K562 (cell line): Measurements from ENCODE around the gene NR1H3. TPM values are rescaled to one million over a fixed set of nuclear protein-coding genes. Genes with fewer than 3 reads are reported as not detected.

Experiments
- ATAC-seq: fragments of 200-7000 bp; cut with Tn5 transposase; 3 replicates; pipeline ENCODE4 v1.9.1; 2020; ENCODE audit warnings: moderate library complexity
- BruUV-seq: library from RNA; stranded (reverse); fragments of 400-500 nt; replicated peaks from 2 replicates; lab custom pipeline; 2021; lab: Mats Ljungman, UMichigan
- CTCF ChIA-PET: fragments of 300-600 bp; formaldehyde crosslinking; extraction: SDS; loops from one replicate; lab custom pipeline; 2021; ENCODE audit warnings: low intra/inter-chr PET ratio; lab: Yijun Ruan, JAX
- POLR2A ChIA-PET: fragments of 300-600, 350-650 bp; sonication (Branson Sonifier 250); formaldehyde crosslinking; extraction: SDS; loops from one replicate; lab custom pipeline; 2021; ENCODE audit warnings: antibody characterized with exemption, inconsistent platforms; lab: Yijun Ruan, JAX
- DNase-seq, 4 experiments: peaks; one replicate each; pipeline versions ENCODE4 v3.0.0 to v3.0.0-alpha.2; 2011 to 2018; ENCODE audit warnings: low spot score in 3 of 4, mixed read lengths in 3 of 4; ENCODE audit errors: extremely low read depth in 1 of 4
- FAIRE-seq: peaks from 2 replicates; lab custom pipeline; 2011; peaks lifted over from hg19 to GRCh38; lab: Jason Lieb, UNC
- H2AFZ ChIP-seq: 2 replicates; pipeline ENCODE4 v1.6.0; 2011; ENCODE audit warnings: low read depth, low read length, control low read depth, inconsistent platforms
- H3K27ac ChIP-seq: fragments of 200-600 bp; 3 replicates; pipeline ENCODE4 v1.8.0; 2011; ENCODE audit warnings: low read depth, mild to moderate bottlenecking, control low read depth, inconsistent platforms, low read length, moderate library complexity, mixed read lengths; ENCODE audit errors: extremely low read depth
- H3K27me3 ChIP-seq, 2 experiments: fragments of 300-600 bp in 1 of 2; 2 replicates in 1 of 2; 3 replicates in 1 of 2; pipeline versions ENCODE4 v1.6.0 to v1.8.0; 2011; ENCODE audit warnings: inconsistent platforms in 2 of 2, low read length in 2 of 2, mild to moderate bottlenecking in 1 of 2, mixed read lengths in 1 of 2, moderate library complexity in 1 of 2; ENCODE audit not compliant: control insufficient read depth in 2 of 2, insufficient read depth in 2 of 2
- H3K36me3 ChIP-seq: fragments of 300-600 bp; 3 replicates; pipeline ENCODE4 v1.8.0; 2011; ENCODE audit warnings: mild to moderate bottlenecking, low read length, inconsistent platforms; ENCODE audit not compliant: control insufficient read depth, insufficient read depth
- H3K4me1 ChIP-seq, 2 experiments: fragments of 200-600 bp in 1 of 2; replicated peaks in 1 of 2; 2 replicates in 1 of 2; 3 replicates in 1 of 2; pipeline versions ENCODE4 v1.5.1 to v1.8.0; 2011; ENCODE audit warnings: inconsistent platforms in 2 of 2, low read length in 2 of 2, mild to moderate bottlenecking in 1 of 2, mixed read lengths in 1 of 2, moderate library complexity in 1 of 2; ENCODE audit not compliant: control insufficient read depth in 2 of 2, insufficient read depth in 2 of 2
- H3K4me2 ChIP-seq: 2 replicates; pipeline ENCODE4 v1.6.1; 2011; ENCODE audit warnings: low read length, control low read depth, inconsistent platforms, mixed read lengths; ENCODE audit not compliant: insufficient read depth
- H3K4me3 ChIP-seq: fragments of 200-600 bp; sonication (generic), shearing (Covaris generic); 2 replicates; pipeline ENCODE4 v1.5.1; 2016; ENCODE audit warnings: control low read depth, inconsistent platforms
- H3K79me2 ChIP-seq: fragments of 200-600 bp; 3 replicates; pipeline ENCODE4 v1.8.0; 2011; ENCODE audit warnings: low read length, inconsistent platforms; ENCODE audit not compliant: control insufficient read depth, insufficient read depth
- H3K9ac ChIP-seq, 2 experiments: 2 replicates each; pipeline versions ENCODE4 v1.6.0 to v1.6.1; 2011; ENCODE audit warnings: low read depth in 2 of 2, low read length in 2 of 2, control low read depth in 1 of 2, inconsistent platforms in 1 of 2, mild to moderate bottlenecking in 1 of 2, mixed read lengths in 1 of 2; ENCODE audit not compliant: insufficient read depth in 1 of 2
- H3K9me1 ChIP-seq: one replicate; pipeline ENCODE4 v1.6.0; 2011; ENCODE audit warnings: inconsistent platforms, mild to moderate bottlenecking, low read length, moderate library complexity; ENCODE audit not compliant: control insufficient read depth, insufficient read depth
- H3K9me3 ChIP-seq: replicated peaks from 2 replicates; pipeline ENCODE4 v1.5.1; 2011; ENCODE audit warnings: low read depth, low read length, inconsistent platforms; ENCODE audit not compliant: control insufficient read depth, insufficient read depth
- H4K20me1 ChIP-seq: replicated peaks from 2 replicates; pipeline ENCODE4 v1.6.1; 2011; ENCODE audit warnings: low read length, inconsistent platforms, mixed read lengths; ENCODE audit not compliant: control insufficient read depth, insufficient read depth
- CBFA2T2 ChIP-seq: fragments of 450-650 bp; conservative IDR thresholded peaks from 2 replicates; pipeline ENCODE4 v1.6.1; 2017; ENCODE audit warnings: mild to moderate bottlenecking
- CEBPB ChIP-seq: fragments of 450-650 bp; IDR thresholded peaks from 2 replicates; pipeline ENCODE4 v1.6.1; 2016; ENCODE audit warnings: missing genetic modification characterization, missing compliant biosample characterization
- CEBPG ChIP-seq, 3 experiments: fragments of 200-800 bp in 1 of 3; sonication (Bioruptor generic) in 1 of 3; sonication (generic) in 1 of 3; formaldehyde crosslinking in 1 of 3; IDR thresholded peaks in 2 of 3; conservative IDR thresholded peaks in 1 of 3; 2 replicates each; pipeline versions ENCODE4 v1.6.1 to v1.8.0; 2016 to 2022; ENCODE audit warnings: missing compliant biosample characterization in 2 of 3, missing genetic modification characterization in 2 of 3, mild to moderate bottlenecking in 1 of 3, missing genetic modification reagents in 1 of 3
- EP300 ChIP-seq: IDR thresholded peaks from 2 replicates; pipeline ENCODE4 v1.6.1; 2012; ENCODE audit warnings: low read length, improper control_type of control experiment
- ESRRA ChIP-seq: fragments of 450-650 bp; IDR thresholded peaks from 2 replicates; pipeline ENCODE4 v1.6.1; 2014; ENCODE audit warnings: low read depth, mild to moderate bottlenecking, moderate library complexity, borderline replicate concordance
- HEY1 ChIP-seq: fragments of 250-450 bp; sonication (Bioruptor Pico); IDR thresholded peaks from 2 replicates; pipeline ENCODE4 v1.5.0; 2020; ENCODE audit warnings: mild to moderate bottlenecking, moderate library complexity, borderline replicate concordance
- JUND ChIP-seq, 2 experiments: IDR thresholded peaks; 2 replicates in 1 of 2; 3 replicates in 1 of 2; pipeline ENCODE4 v1.6.1; 2011; ENCODE audit warnings: borderline replicate concordance in 2 of 2, low read depth in 2 of 2, low read length in 2 of 2, improper control_type of control experiment in 1 of 2, missing biosample characterization in 1 of 2, missing genetic modification characterization in 1 of 2, missing genetic modification reagents in 1 of 2
- NEUROD1 ChIP-seq: fragments of 150-350 bp; IDR thresholded peaks from 2 replicates; pipeline ENCODE4 v1.6.1; 2014; ENCODE audit warnings: borderline replicate concordance, low read length, low read depth; ENCODE audit not compliant: partially characterized antibody
- PPARD ChIP-seq: fragments of 250-450 bp; sonication (Bioruptor Pico); IDR thresholded peaks from 2 replicates; pipeline ENCODE4 v1.8.0; 2022; ENCODE audit warnings: inconsistent platforms, mild to moderate bottlenecking, moderate library complexity
- RCOR1 ChIP-seq, 2 experiments: IDR thresholded peaks; 2 replicates each; pipeline ENCODE4 v1.6.1; 2012; ENCODE audit warnings: low read depth in 2 of 2, low read length in 2 of 2, borderline replicate concordance in 1 of 2, improper control_type of control experiment in 1 of 2
- SMARCE1 ChIP-seq: fragments of 450-650 bp; IDR thresholded peaks from 2 replicates; pipeline ENCODE4 v1.7.1; 2016; ENCODE audit warnings: mild to moderate bottlenecking
- TAF9B ChIP-seq: fragments of 450-650 bp; IDR thresholded peaks from 2 replicates; pipeline ENCODE4 v1.6.1; 2018; ENCODE audit warnings: mild to moderate bottlenecking; ENCODE audit not compliant: partially characterized antibody
- ZNF668 ChIP-seq: fragments of 250-450 bp; sonication (Bioruptor Pico); IDR thresholded peaks from 2 replicates; pipeline ENCODE4 v1.8.0; 2022; ENCODE audit warnings: mild to moderate bottlenecking, inconsistent platforms
- ZNF707 ChIP-seq: fragments of 250-450 bp; sonication (Bioruptor Pico); conservative IDR thresholded peaks from 2 replicates; pipeline ENCODE4 v1.8.0; 2022; ENCODE audit warnings: inconsistent platforms, mild to moderate bottlenecking, moderate library complexity
- WGBS: fragments of 100-300 bp; shearing (Covaris generic); methylation state at CpG from one replicate; pipeline ENCODE4 v1.1.6; 2016; ENCODE audit warnings: low coverage, mixed read lengths; ENCODE audit not compliant: insufficient coverage; ENCODE audit errors: missing lambda C conversion rate; 5-methylcytosine and 5-hydroxymethylcytosine counted together
- in situ Hi-C: fragments of 300-500 bp; cut with MboI; formaldehyde crosslinking; loops from 4 replicates; pipeline ENCODE4 v1.15.0; 2018; ENCODE audit warnings: inconsistent platforms, mixed read lengths
- intact Hi-C: fragments of 100-400 bp; cut with micrococcal nuclease; formaldehyde crosslinking; loops from 2 replicates; pipeline ENCODE4 v1.14.2; 2022
- polyA plus RNA-seq, 8 experiments: library from polyadenylated mRNA; depleted of rRNA in 4 of 8; stranded (reverse) in 5 of 8; unstranded in 3 of 8; fragments of >200 nt; fragmentation: Nextera tagmentation in 2 of 8; fragmentation: Illumina TruSeq in 1 of 8; extraction: Ambion mirVana in 2 of 8; extraction: Trizol in 1 of 8; gene quantifications; 2 replicates each; pipeline versions ENCODE4 v1.2.1 to v1.2.3, GENCODE V29; 2011 to 2014; ENCODE audit warnings: inconsistent platforms in 1 of 8, missing spikeins in 1 of 8
- total RNA-seq, 7 experiments: library from RNA; depleted of rRNA in 6 of 7; stranded (reverse); fragments of >200 nt in 6 of 7; fragmentation: Illumina TruSeq in 2 of 7; extraction: Trizol in 2 of 7; gene quantifications; 2 replicates each; pipeline versions ENCODE4 v1.2.1 to v1.2.3, GENCODE V29; 2011 to 2021; ENCODE audit warnings: low replicate concordance in 1 of 7

The NR1H3 gene
- total and polyA plus RNA-seq, 9 of the 15 experiments (the other 6 are each of a cell fraction or from before 2014, with no cell fraction given): 8.2 to 26.0 (median 11.9) TPM

GRCh38 chr11:47274495-47275235 lies 16.9 kb downstream of the NR1H3 start:
- BruUV-seq: no TSS peak
- Histone ChIP-seq H3K27ac (no peak overlapping the region), H3K36me3 (peaks cover 61% of the 10 kb centered on the region), H4K20me1 (peaks cover 29% of the 10 kb centered on the region), H3K79me2 (peaks cover 56% of the 10 kb centered on the region), H2AFZ (no peak overlapping the region), H3K4me1 (peaks cover 36 to 45% of the 10 kb centered on the region in 2 experiments), H3K4me3 (no peak overlapping the region), H3K9me1 (peaks cover 11% of the 10 kb centered on the region), H3K9ac (no peak overlapping the region; a peak in 1 of 4 replicates), H3K27me3 (no peaks in the 10 kb centered on the region), H3K9me3 (no peaks in the 10 kb centered on the region), H3K4me2 (no peak overlapping the region)
- no peak for DNase-seq
- no peak for ATAC-seq
- ChIA-PET POLR2A (interaction anchor here (0.6 to 1.0 kb wide), 2 partner anchors 246 to 471 kb away, joined by 3 to 4 read pairs; no protein-coding TSS in a partner anchor), CTCF (no interaction called here)
- in situ Hi-C loops (no loop called here), intact Hi-C loops (no loop called here)
- WGBS: 97% methylated on average over 24 of the region's 28 CpGs
- TF ChIP-seq ZNF707 (CRISPR knock-in tag): no peak
- no peak for TF ChIP-seq TAF9B
- no peak for TF ChIP-seq ZNF668 (CRISPR knock-in tag)
- no peak for TF ChIP-seq HEY1
- no peak for FAIRE-seq

- Histone ChIP-seq H3K4me3 (no peak overlapping the region), H3K27me3 (no peaks in the 10 kb centered on the region), H3K27ac (no peak overlapping the region; the same call in 2 of the 3 replicates), H3K9me3 (no peaks in the 10 kb centered on the region), H4K20me1 (peaks cover 15% of the 10 kb centered on the region), H3K36me3 (peaks cover 81% of the 10 kb centered on the region), H3K9me1 (peaks cover 11% of the 10 kb centered on the region), H3K79me2 (peaks cover 38% of the 10 kb centered on the region), H3K9ac (no peak overlapping the region), H3K4me1 (peaks cover 20 to 33% of the 10 kb centered on the region in 2 experiments), H3K4me2 (no peak overlapping the region), H2AFZ (no peak overlapping the region)
- DNase-seq (peak in 2 of 4 experiments; percentile 39 to 41), ATAC-seq (peak; percentile 58), FAIRE-seq (no peak)
- ChIA-PET POLR2A (interaction anchor here (0.6 to 0.7 kb wide), 2 partner anchors 44 to 224 kb away, joined by 3 read pairs; no protein-coding TSS in a partner anchor), CTCF (no interaction called here)
- 14% methylated on average over 4 of the region's 4 CpGs for WGBS
- intact Hi-C loops: no loop called here
- in situ Hi-C loops: no loop called here
- BruUV-seq: no TSS peak
- TF ChIP-seq ESRRA (peak; percentile 55; the same call in 1 of the 2 replicates), CEBPB (tag) (peak; percentile 94), NEUROD1 (no peak), CEBPG (CRISPR knock-in tag; IDR thresholded peaks at IDR 0.05) (peak; percentile 68; the same call in 1 of the 2 replicates), CEBPG (tag; conservative IDR thresholded peaks at IDR 0.05 in 1 of 2, IDR thresholded peaks at IDR 0.05 in 1 of 2) (peak; percentile 63 to 78), JUND (IDR thresholded peaks at IDR 0.05; ENCODE audit: borderline replicate concordance, low read depth, low read length) (peak; percentile 41; the same call in 1 of the 2 replicates), JUND (tag; IDR thresholded peaks at IDR 0.05; ENCODE audit: borderline replicate concordance, low read depth, low read length) (peak; percentile 21; the same call in 1 of the 3 replicates), SMARCE1 (peak; percentile 29; the same call in 1 of the 2 replicates), RCOR1 (IDR thresholded peaks at IDR 0.05; ENCODE audit: borderline replicate concordance in 1 of 2, low read depth in 2 of 2, low read length in 2 of 2) (peak in 1 of 2 experiments; percentile 83; a peak in 2 of 4 replicates), PPARD (CRISPR knock-in tag) (no peak), EP300 (peak; percentile 73), CBFA2T2 (peak; percentile 61; the same call in 1 of the 2 replicates)
Observed at GRCh38 chr11:47276923-47277322, 19.1 kb downstream of the NR1H3 start.
